CD4-positive, alpha-beta T cell treated with Interleukin-17A for 4 hours (primary cell): Measurements from ENCODE around the gene ZBED2.
"Not testable (repeated sequence)": the region's sequence is repeated elsewhere in the genome, so short reads cannot be mapped to it uniquely, and the experiment has no call there.

Experiments used
- DNase-seq: peaks from one replicate; pipeline ENCODE4 v3.0.0-alpha.2; 2020; ENCODE audit warnings: mixed read lengths

The ZBED2 gene, protein sequence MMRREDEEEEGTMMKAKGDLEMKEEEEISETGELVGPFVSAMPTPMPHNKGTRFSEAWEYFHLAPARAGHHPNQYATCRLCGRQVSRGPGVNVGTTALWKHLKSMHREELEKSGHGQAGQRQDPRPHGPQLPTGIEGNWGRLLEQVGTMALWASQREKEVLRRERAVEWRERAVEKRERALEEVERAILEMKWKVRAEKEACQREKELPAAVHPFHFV

GRCh38 chr3:111595232-111595631, at the start of gene ZBED2:
Gene ZBED2, minus strand, starts transcription at chr3:111595346. Its CDS starts 1,145 bp downstream, at chr3:111594201.
- no peak for DNase-seq

DNA sequence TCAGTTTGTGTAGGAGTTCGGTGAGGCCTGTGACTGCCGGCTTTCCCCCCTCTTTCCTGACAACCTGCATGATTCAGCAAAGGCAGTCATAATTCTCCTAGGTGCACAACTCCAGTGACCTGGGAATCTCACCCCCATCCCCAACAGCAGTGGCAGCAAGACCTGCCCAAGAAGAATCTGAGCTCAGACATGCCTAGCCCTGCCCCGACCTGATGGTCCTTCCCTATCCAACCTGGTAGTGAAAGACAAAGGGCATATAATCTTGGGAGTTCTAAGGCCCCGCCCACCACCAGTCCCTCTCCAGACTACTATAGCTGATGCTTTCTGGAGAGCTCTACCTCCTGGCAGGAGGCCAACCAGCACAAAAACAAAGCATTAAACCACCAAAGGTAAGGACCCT, 44.2 kb upstream of the ZBED2 start:
- DNase-seq, result no peak

- no peak for DNase-seq
These were observed 41.3 kb upstream of the ZBED2 start for GRCh38 chr3:111636366-111636885.

- no peak for DNase-seq
These were observed 40.3 kb upstream of the ZBED2 start for GRCh38 chr3:111635403-111635802.

DNA sequence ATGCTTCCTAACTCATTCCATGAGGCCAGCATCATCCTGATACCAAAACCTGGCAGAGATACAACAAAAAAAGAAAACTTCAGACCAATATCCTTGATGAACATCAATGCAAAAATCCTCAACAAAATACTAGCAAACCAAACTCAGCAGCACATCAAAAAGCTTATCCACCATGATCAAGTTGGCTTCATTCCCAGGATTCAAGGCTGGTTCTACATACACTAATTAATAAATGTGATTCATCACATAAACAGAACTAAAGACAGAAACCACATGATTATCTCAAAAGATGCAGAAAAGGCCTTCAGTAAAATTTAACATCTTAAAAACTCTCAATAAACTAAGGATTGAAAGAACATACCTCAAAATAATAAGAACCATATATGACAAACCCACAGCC, 35.5 kb upstream of the ZBED2 start:
- not testable (repeated sequence) for DNase-seq

DNA sequence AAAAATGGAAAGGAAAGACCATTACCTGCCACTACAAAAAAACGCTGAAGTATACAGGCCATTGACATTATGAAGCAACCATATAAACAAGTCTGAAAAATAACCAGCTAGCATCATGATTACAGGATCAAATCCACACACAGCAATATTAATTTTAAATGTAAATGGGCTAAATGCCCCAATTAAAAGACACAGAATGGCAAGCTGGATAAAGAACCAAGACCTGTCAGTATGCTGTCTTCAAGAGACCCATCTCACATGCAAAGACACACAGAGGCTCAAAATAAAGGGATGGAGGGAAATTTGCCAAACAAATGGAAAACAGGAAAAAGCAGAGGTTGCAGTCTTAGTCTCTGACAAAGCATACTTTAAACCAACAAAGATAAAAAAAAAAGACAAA, 33.9 kb upstream of the ZBED2 start:
- DNase-seq, result not testable (repeated sequence)

GRCh38 chr3:111627092-111627491, 31.9 kb upstream of the ZBED2 start:
- DNase-seq, result no peak

DNA sequence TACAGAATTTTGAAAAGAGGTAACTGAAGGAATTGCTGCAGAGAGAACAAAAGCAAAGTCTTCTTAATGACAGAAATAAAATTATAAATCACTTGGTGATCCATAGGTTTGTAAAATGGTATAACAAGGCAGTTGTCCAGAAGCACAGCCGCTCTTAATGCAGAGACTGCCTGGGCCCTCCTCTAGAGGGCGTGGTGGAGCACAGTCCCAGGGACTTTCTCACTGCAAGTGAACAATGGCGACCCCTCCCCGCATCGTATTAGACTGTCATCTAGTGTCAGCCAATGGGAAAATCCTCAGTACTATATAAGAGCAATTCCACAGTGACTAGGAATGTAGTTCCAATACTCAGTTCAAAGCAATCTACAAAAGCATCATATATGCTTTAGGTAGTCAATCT, 26.4 kb upstream of the ZBED2 start:
- DNase-seq, result peak; percentile 54

DNA sequence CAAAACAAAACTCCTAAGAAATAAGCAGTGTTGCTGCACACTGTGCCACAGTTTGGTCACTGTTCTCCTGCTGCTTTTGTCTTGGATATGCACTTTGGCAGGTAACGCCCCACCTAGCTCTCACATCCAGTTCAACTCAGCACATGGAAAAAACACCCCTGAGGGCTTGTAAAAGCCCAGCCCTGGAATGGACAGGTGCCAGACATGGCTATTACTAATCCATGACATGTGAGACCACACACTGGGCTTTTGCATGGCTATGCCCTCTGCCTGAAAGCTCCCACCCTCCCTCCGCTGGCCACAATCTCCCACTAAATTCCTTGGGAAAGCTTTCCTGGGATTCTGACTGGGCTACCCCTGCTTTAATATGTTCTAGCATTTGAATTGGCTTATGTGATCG, 24.7 kb upstream of the ZBED2 start:
- no peak for DNase-seq

- no peak for DNase-seq
These were observed 23.8 kb upstream of the ZBED2 start for GRCh38 chr3:111618945-111619344.

DNA sequence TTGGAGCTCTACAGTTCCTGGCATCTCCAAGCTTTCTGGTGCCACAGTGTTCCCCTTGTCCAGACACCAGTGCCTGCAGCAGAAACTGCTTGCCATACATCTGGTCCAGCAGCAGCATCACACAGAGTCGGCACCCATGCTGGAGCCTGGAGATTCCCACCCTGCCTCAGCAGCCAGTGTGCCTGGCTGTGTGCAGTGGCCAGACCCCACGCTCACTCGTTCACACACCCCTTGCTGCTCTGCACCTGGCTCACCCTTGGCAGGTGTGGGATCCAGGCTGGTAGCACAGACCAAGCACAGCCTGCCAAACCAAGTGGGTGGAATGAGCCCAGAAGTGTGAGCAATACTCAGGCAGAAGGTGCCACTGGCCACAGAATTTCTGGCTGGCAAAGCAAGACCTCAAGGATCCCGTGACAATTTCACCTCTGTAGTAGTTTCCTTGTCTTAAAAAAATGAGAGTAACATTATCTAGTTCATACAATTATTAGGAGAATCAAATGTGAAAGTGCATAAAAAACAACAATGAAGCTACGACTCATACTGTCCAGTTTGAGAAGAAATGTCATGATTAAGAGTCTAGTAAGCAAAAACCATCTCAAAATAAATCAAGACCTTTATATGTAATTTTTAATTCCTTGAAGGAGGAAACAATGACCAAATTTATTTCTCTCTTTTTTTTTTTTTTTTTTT, 22.9 kb upstream of the ZBED2 start:
- no peak for DNase-seq

- DNase-seq, result no peak
These were observed 22.3 kb upstream of the ZBED2 start for GRCh38 chr3:111617406-111617805.

DNA sequence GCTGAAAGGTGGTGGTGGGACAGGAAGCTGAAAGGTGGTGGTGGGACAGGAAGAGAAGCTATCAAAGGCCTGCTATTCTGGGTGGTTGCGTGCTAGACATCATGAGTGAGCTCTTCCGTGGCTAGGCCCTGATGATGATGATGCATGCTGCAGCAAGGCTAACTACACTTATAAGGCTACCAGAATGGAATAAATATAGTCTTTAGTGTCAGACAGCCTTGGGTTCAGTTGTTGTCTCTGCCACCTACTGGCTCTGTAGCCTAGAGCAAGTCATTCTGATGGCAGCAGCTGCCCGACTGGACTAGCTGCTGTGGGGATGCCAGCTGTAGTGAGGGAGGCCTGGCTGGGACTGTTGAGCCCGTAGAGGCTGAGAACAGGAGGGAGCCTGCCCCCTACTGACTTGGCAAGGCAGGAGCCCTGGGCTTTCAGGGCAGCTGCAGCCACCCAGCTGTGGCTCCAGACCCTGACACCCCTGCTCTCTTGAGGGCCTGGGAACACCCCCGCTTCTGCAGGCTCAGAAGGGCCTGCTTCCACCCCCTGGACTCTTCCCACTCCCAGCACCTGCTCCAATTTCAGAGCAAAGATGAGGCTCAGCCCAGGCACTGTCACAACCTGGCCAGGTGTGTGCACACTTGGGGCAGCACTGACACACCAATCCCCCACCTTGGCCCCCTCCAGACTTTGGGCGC, 21.4 kb upstream of the ZBED2 start:
- peak; percentile 75 for DNase-seq

DNA sequence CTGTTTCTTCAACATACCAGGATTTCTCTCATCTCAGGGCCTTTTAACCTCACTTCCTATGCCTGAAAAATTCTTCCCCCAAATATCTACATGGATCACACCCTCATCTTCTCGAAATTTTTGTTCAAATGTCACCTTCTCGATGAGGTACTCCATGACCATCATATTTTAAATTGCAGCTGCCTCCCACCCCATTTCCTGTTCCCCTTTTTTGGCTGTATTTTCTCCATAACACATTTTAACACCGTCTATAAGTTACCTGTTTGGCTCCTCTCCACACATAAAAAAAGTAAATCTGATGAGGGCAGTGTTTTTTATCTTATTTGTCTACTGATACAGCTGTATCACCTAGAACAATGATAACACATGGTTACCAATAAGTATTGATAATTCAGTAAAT, 20.7 kb upstream of the ZBED2 start:
- no peak for DNase-seq

GRCh38 chr3:111613294-111613693, 18.1 kb upstream of the ZBED2 start:
- no peak for DNase-seq

DNA sequence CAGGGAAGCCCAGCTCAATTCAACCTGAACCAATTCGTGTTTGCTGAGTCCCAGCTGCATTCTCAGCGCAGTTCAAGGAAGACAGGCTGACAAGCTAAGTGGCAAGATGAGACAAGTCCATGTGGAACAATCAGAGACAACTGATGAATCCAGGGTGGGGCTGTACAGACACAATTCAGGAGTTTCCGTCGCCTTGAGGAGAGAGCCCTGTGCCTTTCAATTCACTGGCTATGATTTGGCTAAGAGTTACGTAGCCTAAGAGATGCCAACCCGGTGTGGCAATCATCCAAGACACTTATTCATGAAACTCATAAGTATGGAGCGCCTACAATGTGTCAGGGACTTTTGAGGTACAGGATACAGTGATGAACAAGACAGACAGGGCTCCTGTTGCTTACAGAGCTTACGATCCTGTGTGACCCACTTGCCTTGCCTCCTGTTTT, 15.5 kb upstream of the ZBED2 start:
- peak; percentile 41 for DNase-seq

GRCh38 chr3:111610189-111610588, 15.0 kb upstream of the ZBED2 start:
- peak; percentile 49 for DNase-seq

DNA sequence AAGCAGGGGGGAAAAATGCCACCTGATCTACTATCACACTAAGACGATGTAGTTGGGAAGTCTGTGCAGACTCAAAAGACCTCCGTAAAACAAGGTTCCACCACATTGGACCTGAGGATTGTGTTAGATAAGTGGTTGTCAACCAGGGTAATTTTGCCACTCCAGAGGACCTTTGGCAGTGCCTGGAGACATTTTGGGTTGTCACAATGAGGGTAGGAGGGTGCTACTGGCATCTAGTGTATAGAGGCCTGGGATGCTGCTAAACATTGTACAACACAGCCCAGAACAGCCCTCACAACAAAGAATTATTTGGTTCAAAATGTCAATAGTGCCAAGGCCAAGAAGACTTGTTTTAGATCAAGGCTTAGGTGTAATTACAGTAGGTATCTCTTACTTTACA, 14.6 kb upstream of the ZBED2 start:
- DNase-seq, result no peak

GRCh38 chr3:111608383-111608782, 13.2 kb upstream of the ZBED2 start:
- no peak for DNase-seq

DNA sequence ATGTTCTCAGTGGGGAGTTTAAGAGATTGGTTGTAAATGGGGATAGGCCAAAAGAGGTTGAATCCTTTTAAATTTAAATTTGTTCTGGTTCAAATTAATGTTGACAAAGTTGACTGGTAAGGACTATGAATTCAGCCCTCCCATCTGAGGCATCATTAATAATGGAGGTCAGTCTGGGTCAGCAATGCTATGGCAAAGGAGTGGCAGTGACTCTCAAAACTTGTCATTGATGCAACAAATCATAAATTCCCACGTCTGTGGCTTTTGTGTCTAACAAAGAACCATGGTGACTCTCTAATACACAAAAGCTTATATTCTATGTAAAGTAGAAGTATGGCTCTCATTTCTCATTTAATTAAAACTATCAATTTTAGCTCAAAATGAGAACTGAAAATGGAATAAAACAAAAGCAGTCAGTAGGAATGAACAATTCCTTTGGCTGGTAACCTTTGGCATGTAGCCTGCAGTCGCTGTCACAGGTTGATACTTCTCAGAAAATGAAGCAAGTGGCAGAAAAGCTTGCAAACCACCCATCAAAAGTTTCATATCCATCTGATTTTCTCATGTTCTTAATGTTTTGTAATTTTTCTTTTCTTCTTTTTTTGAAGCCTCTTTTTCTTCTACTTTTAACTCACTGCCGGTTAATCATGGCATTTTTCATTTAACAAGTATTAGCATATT, 12.2 kb upstream of the ZBED2 start:
- DNase-seq, result no peak

- no peak for DNase-seq
These were observed 10.3 kb upstream of the ZBED2 start for GRCh38 chr3:111605493-111605892.

GRCh38 chr3:111605018-111605417, 9.9 kb upstream of the ZBED2 start:
- DNase-seq, result no peak

- DNase-seq, result no peak
These were observed 9.0 kb upstream of the ZBED2 start for GRCh38 chr3:111604119-111604518.
